HG02943 (cell line): ENCODE measurements around the gene FGF14.
A peak's percentile ranks its signal among the peaks of the same experiment; 100 is the strongest.
"Not testable (repeated sequence)": the region's sequence is repeated elsewhere in the genome, so short reads cannot be mapped to it uniquely, and the experiment has no call there.

Experiments
- ATAC-seq: cut with Tn5 transposase; IDR thresholded peaks from one replicate; pipeline ENCODE4 v1.9.1; 2021; ENCODE audit warnings: mild to moderate bottlenecking, low read depth, moderate library complexity; ENCODE audit not compliant: unreplicated experiment

The FGF14 gene

GRCh38 chr13:101898676-101899075, 503.2 kb downstream of the FGF14 start:
- no peak for ATAC-seq

GRCh38 chr13:101896541-101896940, 505.3 kb downstream of the FGF14 start:
- no peak for ATAC-seq

- ATAC-seq, result no peak
Observed at GRCh38 chr13:101893021-101893420, 508.8 kb downstream of the FGF14 start.

GRCh38 chr13:101892296-101892695, 509.6 kb downstream of the FGF14 start:
- no peak for ATAC-seq

GRCh38 chr13:101881593-101881992, 520.3 kb downstream of the FGF14 start:
- ATAC-seq, result no peak

GRCh38 chr13:101880581-101880980, 521.3 kb downstream of the FGF14 start:
- ATAC-seq, result no peak

GRCh38 chr13:101876951-101877350, 524.9 kb downstream of the FGF14 start:
- ATAC-seq, result no peak

GRCh38 chr13:101875717-101876393, 526.0 kb downstream of the FGF14 start:
- ATAC-seq, result no peak

- ATAC-seq, result no peak
Observed at GRCh38 chr13:101875091-101875490, 526.8 kb downstream of the FGF14 start.

- ATAC-seq, result peak; percentile 93
Observed at GRCh38 chr13:101869553-101869952, 532.3 kb downstream of the FGF14 start.

GRCh38 chr13:101868585-101869469, 533.0 kb downstream of the FGF14 start:
- peak; percentile 33 for ATAC-seq

GRCh38 chr13:101866889-101867581, 534.8 kb downstream of the FGF14 start:
- ATAC-seq, result no peak

GRCh38 chr13:101858860-101859259, 543.0 kb downstream of the FGF14 start:
- ATAC-seq, result no peak

- ATAC-seq, result no peak
Observed at GRCh38 chr13:101846701-101847100, 555.1 kb downstream of the FGF14 start.

- no peak for ATAC-seq
Observed at GRCh38 chr13:101846249-101846648, 555.6 kb downstream of the FGF14 start.

GRCh38 chr13:101845245-101846020, 556.4 kb downstream of the FGF14 start:
- ATAC-seq, result no peak

GRCh38 chr13:101841698-101842097, 560.1 kb downstream of the FGF14 start:
- no peak for ATAC-seq

GRCh38 chr13:101838323-101838722, 563.5 kb downstream of the FGF14 start:
- ATAC-seq, result no peak

- not testable (repeated sequence) for ATAC-seq
Observed at GRCh38 chr13:101837778-101838177, 564.1 kb downstream of the FGF14 start.

GRCh38 chr13:101837288-101837687, 564.6 kb downstream of the FGF14 start:
- ATAC-seq, result no peak
